Measurements from ENCODE around the gene ARMC7. TPM values are rescaled to one million over a fixed set of nuclear protein-coding genes. Genes with fewer than 3 reads are reported as not detected.

ARMC7 gene
- total and polyA plus RNA-seq, 2 of the 13 experiments (the other 11 are each of a cell fraction or from before 2014, with no cell fraction given) = 3.9 to 4.2 TPM

GRCh38 chr17:75090871-75091854, 18.6 kb upstream of the ARMC7 start (continued):
- peak; percentile 59; the same call in 1 of the 2 replicates for TF ChIP-seq SKIL (CRISPR knock-in tag; IDR thresholded peaks at IDR 0.05; ENCODE audit: borderline replicate concordance)
- TF ChIP-seq HNRNPUL1 (IDR thresholded peaks at IDR 0.05; ENCODE audit: low read depth, low read length) = no peak
- no peak for TF ChIP-seq CHD2 (IDR thresholded peaks at IDR 0.05; ENCODE audit: low read depth, low read length)
- TF ChIP-seq ZNF234 (CRISPR knock-in tag; conservative IDR thresholded peaks at IDR 0.05) = 0 out of 2 replicates have a peak, but pooled peaks have one; percentile 43
- no peak for TF ChIP-seq ZKSCAN1 (IDR thresholded peaks at IDR 0.05; ENCODE audit: low read length)
- TF ChIP-seq ZBTB46 (CRISPR knock-in tag; IDR thresholded peaks at IDR 0.05; ENCODE audit: borderline replicate concordance) = peak; percentile 19; the same call in 1 of the 2 replicates
- peak; percentile 68; the same call in 1 of the 2 replicates for TF ChIP-seq MIER3 (CRISPR knock-in tag; IDR thresholded peaks at IDR 0.05; ENCODE audit: borderline replicate concordance)
- TF ChIP-seq ZNF747 (CRISPR knock-in tag; IDR thresholded peaks at IDR 0.05; ENCODE audit: borderline replicate concordance) = no peak
- no peak for TF ChIP-seq HNF1A (IDR thresholded peaks at IDR 0.05; ENCODE audit: low read depth)
- TF ChIP-seq HNF1A (CRISPR knock-in tag; IDR thresholded peaks at IDR 0.05; ENCODE audit: borderline replicate concordance) = peak; percentile 50
- no peak for TF ChIP-seq ZNF432 (CRISPR knock-in tag; IDR thresholded peaks at IDR 0.05; ENCODE audit: borderline replicate concordance)
- TF ChIP-seq MXD3 (CRISPR knock-in tag; IDR thresholded peaks at IDR 0.05) = no peak
- TF ChIP-seq NFE2 (CRISPR knock-in tag; IDR thresholded peaks at IDR 0.05) = no peak
- no peak for TF ChIP-seq ZNF414 (CRISPR knock-in tag; IDR thresholded peaks at IDR 0.05)
- peak; percentile 58 for TF ChIP-seq SPEN (CRISPR knock-in tag; IDR thresholded peaks at IDR 0.05; ENCODE audit: low read depth)
- peak; percentile 79; the same call in 1 of the 2 replicates for TF ChIP-seq ZNF503 (CRISPR knock-in tag; IDR thresholded peaks at IDR 0.05)
